ENCODE data around the gene MEFV.

DNA sequence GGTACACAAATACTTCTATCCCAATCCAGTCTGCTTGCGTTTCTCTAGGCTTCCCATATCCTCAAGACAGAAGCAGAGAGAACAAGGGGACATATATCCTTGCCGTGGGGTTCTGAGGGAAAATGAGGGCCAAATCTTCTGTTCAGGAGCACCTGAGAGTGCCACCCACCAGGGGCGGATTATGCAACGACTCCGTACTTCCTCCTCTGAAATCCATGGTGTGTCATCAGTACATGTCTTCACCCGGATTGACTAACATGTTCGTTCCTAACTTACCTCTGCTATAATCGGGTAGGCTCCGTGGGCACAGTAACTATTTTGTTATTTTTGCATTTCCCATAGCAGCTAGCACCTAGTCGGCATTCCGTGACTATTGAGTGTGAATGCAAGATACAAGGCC is 13.7 kb downstream of the MEFV start:
- TF ChIP-seq POLR2A (IDR thresholded peaks at IDR 0.05; ENCODE audit: low read depth, low read length) (no peak), POLR2AphosphoS5 (IDR thresholded peaks at IDR 0.05; ENCODE audit: insufficient read depth, low read depth, low read length) (no peak), CTCF (IDR thresholded peaks at IDR 0.05; ENCODE audit: extremely low read depth in 1 of 2, insufficient read depth in 1 of 2, low read depth in 1 of 2, low read length in 2 of 2) (no peak)
